Measurements from ENCODE around the gene GID4. TPM values are rescaled to one million over a fixed set of nuclear protein-coding genes. Genes with fewer than 3 reads are reported as not detected.

The GID4 gene
- total RNA-seq, 1 donor: 13.0 TPM

DNA sequence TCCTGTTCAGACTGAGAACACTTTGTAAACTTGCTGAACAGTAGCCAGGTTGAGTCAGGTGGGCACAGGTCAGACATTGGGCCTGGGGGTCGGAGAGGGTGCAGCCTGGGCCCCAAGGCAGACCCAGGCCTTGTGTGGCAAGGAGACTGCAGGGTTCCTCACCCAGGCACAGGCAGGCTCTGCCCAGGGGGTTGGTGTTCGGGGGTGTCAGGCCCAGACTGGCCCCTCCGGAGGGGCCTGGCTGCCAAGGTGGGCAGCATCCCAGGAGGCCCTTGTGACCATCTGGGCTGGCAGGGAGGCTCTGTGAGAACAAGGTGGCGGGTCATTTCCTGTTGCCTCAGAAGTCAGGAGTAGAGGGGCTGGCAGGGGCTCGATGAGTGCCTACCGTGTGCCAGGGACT lies 68.8 kb downstream of the GID4 start:
- no peak overlapping the region for H3K4me3 ChIP-seq (ENCODE audit: insufficient read depth, low read length)
- peaks cover 4% of the 10 kb centered on the region for H3K36me3 ChIP-seq (ENCODE audit: insufficient read depth, low read length)
- H3K79me2 ChIP-seq (ENCODE audit: insufficient read depth, low read length): no peaks in the 10 kb centered on the region
- no peaks in the 10 kb centered on the region for H4K20me1 ChIP-seq (ENCODE audit: insufficient read depth, low read length)
- no peaks in the 10 kb centered on the region for H3K9me3 ChIP-seq (ENCODE audit: low read depth, low read length)
- H3K4me1 ChIP-seq (ENCODE audit: insufficient read depth, low read length): no peaks in the 10 kb centered on the region
- DNase-seq (ENCODE audit: insufficient read length, low spot score, missing footprints): peak; percentile 63
- no peaks in the 10 kb centered on the region for H3K27me3 ChIP-seq (ENCODE audit: insufficient read depth, low read length)
- no peak overlapping the region for H3K4me2 ChIP-seq (ENCODE audit: insufficient read depth, low read length)
- no peak overlapping the region for H3K27ac ChIP-seq (ENCODE audit: low read depth, low read length)
- no peak overlapping the region for H2AFZ ChIP-seq (ENCODE audit: low read length)
- TF ChIP-seq, protein P1, sequence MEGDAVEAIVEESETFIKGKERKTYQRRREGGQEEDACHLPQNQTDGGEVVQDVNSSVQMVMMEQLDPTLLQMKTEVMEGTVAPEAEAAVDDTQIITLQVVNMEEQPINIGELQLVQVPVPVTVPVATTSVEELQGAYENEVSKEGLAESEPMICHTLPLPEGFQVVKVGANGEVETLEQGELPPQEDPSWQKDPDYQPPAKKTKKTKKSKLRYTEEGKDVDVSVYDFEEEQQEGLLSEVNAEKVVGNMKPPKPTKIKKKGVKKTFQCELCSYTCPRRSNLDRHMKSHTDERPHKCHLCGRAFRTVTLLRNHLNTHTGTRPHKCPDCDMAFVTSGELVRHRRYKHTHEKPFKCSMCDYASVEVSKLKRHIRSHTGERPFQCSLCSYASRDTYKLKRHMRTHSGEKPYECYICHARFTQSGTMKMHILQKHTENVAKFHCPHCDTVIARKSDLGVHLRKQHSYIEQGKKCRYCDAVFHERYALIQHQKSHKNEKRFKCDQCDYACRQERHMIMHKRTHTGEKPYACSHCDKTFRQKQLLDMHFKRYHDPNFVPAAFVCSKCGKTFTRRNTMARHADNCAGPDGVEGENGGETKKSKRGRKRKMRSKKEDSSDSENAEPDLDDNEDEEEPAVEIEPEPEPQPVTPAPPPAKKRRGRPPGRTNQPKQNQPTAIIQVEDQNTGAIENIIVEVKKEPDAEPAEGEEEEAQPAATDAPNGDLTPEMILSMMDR (IDR thresholded peaks at IDR 0.05; ENCODE audit: extremely low read depth, low read depth, low read length): no peak

DNA sequence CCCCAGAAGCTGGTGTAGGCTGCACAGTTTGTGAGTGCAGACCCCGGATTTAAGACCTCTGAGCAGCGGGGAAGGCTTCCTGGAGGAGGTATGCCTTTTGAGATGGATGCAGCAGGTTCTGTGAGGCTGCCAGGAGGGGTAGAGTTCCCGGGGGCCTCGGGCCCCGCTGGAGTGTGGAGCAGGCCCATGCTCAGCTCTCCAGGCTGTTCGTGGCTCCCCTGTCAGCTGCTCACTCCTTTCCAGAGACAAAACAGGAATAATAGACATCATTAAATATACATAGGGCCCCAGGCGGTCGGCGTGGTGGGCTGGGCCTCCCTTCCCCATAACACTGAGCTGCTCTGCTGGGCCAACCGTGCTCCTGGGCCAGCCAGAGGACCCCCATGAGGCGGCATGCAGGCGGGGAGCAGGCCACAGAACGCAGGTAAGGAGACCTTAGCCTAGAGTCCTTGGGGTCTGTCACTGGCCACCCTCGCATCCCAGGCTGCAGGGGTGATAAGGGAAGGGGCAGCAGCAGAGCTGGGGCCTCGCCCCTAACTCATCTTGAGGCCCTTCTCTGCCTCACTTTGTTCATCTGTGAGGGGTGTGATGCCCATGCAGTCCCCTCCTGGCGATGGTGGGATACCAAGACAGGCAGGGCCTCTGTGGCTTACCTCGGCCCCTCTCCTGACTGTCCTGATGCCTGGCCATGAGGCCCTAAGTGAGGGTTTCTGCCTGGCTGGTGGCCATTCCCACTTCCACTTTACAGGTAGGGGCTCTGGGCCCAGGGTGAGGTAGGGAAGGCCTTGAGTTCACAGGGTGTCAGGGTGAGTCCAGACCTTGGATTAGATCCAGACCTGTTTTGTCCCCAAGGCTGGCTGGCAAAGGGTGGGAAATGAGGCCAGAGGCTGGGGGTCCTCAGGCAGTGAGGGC lies 69.4 kb downstream of the GID4 start, which contains the start of gene MYO15A:
Gene MYO15A, plus strand, starts transcription at position 356 of the 912 bp plus-strand sequence. CDS start 10,045 bp downstream, outside the sequence.
- Histone ChIP-seq H3K36me3 (ENCODE audit: insufficient read depth, low read length) (peaks cover 4% of the 10 kb centered on the region), H3K9me3 (ENCODE audit: low read depth, low read length) (no peaks in the 10 kb centered on the region), H3K4me2 (ENCODE audit: insufficient read depth, low read length) (no peak within 1 kb of the TSS), H3K27ac (ENCODE audit: low read depth, low read length) (no peak within 1 kb of the TSS), H2AFZ (ENCODE audit: low read length) (no peak within 1 kb of the TSS), H3K27me3 (ENCODE audit: insufficient read depth, low read length) (no peaks in the 10 kb centered on the region), H3K4me3 (ENCODE audit: insufficient read depth, low read length) (no peak within 1 kb of the TSS), H3K4me1 (ENCODE audit: insufficient read depth, low read length) (no peaks in the 10 kb centered on the region), H3K79me2 (ENCODE audit: insufficient read depth, low read length) (no peaks in the 10 kb centered on the region), H4K20me1 (ENCODE audit: insufficient read depth, low read length) (no peaks in the 10 kb centered on the region)
- DNase-seq (ENCODE audit: insufficient read length, low spot score, missing footprints): peak; percentile 74
- TF ChIP-seq, protein P1 (IDR thresholded peaks at IDR 0.05; ENCODE audit: extremely low read depth, low read depth, low read length): no peak

DNA sequence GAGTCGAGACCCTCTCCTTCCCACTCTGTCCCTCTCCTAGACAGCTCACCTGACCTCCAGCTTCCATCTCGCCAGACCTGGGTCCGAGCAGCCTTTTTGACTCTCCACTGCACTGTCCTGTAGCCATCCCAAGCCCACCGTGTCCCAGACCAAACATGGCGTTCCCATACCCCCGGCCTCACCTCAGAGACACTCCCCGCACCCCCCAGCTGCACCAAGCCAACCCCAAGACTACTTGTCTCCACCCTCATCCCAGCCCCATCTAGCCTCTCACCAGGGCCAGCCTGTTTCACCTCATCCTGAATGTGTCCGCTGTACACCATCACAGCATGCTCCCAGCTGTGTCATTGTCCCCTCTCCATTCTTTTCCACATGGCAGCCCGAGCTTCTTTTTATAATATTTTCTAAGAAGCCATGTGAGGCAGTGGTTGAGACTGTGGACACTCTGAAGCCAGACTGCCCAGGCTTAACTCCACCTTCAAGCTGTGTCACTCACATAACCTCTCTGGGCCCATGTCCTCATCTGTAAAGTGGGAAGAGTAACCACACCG lies 70.8 kb downstream of the GID4 start:
- no peak overlapping the region for H3K4me2 ChIP-seq (ENCODE audit: insufficient read depth, low read length)
- H3K4me1 ChIP-seq (ENCODE audit: insufficient read depth, low read length): no peaks in the 10 kb centered on the region
- H2AFZ ChIP-seq (ENCODE audit: low read length): no peak overlapping the region

More for the DNA sequence above, 70.8 kb downstream of the GID4 start:
- peaks cover 4% of the 10 kb centered on the region for H3K36me3 ChIP-seq (ENCODE audit: insufficient read depth, low read length)
- H3K27ac ChIP-seq (ENCODE audit: low read depth, low read length): no peak overlapping the region
- TF ChIP-seq, protein P1 (IDR thresholded peaks at IDR 0.05; ENCODE audit: extremely low read depth, low read depth, low read length): no peak
- no peaks in the 10 kb centered on the region for H4K20me1 ChIP-seq (ENCODE audit: insufficient read depth, low read length)
- no peaks in the 10 kb centered on the region for H3K9me3 ChIP-seq (ENCODE audit: low read depth, low read length)
- H3K4me3 ChIP-seq (ENCODE audit: insufficient read depth, low read length): no peak overlapping the region
- H3K27me3 ChIP-seq (ENCODE audit: insufficient read depth, low read length): no peaks in the 10 kb centered on the region
- DNase-seq (ENCODE audit: insufficient read length, low spot score, missing footprints): peak; percentile 85
- H3K79me2 ChIP-seq (ENCODE audit: insufficient read depth, low read length): no peaks in the 10 kb centered on the region
